Measurements from ENCODE around the gene NPVF.

DNA sequence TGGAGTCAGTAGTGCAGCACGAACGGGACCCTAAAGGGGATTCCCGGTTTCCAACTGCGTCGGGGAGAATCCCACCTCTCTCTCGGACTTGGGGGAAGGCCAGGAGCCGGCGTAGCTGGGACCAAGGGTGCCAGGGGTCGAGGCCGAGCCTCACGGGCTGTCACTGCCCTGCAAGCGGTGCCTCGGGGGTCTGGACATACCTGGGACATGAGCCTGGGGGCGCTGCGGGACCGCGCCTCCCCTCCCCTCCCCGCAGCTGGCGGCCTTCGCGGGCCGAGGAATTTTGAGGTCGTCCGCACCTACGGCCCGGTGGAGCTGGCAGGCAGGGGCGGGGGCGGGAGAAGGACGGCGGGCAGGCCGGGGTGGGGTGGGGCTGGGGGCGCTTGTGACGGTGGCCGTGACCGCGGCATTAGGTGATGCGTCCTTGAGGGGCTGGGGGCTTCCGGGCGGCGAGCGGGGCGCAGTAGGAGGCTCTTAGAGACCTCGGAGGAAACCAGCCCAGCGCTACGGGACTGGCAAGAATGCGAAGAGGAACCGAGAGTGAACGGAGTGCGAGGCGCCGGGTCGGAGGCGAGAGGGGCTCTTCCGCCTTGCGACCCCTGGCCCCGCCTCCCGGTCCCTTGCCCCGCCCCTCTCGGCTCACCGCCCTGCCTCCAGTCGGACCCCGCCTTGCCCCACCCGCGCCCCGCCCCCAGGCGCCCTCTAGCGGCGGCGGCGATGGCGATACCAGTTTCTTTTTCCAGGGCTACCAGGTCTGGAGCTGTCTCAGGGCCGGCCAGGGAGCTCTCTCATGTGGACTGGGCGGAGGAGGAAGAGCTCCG lies 48.3 kb downstream of the NPVF start:
- no peak for TF ChIP-seq EZH2phosphoT487 (IDR thresholded peaks at IDR 0.05; ENCODE audit: borderline replicate concordance, low read length)
- TF ChIP-seq, protein P1, sequence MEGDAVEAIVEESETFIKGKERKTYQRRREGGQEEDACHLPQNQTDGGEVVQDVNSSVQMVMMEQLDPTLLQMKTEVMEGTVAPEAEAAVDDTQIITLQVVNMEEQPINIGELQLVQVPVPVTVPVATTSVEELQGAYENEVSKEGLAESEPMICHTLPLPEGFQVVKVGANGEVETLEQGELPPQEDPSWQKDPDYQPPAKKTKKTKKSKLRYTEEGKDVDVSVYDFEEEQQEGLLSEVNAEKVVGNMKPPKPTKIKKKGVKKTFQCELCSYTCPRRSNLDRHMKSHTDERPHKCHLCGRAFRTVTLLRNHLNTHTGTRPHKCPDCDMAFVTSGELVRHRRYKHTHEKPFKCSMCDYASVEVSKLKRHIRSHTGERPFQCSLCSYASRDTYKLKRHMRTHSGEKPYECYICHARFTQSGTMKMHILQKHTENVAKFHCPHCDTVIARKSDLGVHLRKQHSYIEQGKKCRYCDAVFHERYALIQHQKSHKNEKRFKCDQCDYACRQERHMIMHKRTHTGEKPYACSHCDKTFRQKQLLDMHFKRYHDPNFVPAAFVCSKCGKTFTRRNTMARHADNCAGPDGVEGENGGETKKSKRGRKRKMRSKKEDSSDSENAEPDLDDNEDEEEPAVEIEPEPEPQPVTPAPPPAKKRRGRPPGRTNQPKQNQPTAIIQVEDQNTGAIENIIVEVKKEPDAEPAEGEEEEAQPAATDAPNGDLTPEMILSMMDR (conservative IDR thresholded peaks at IDR 0.05; ENCODE audit: low read depth, low read length): peak; percentile 70
